Measurements from ENCODE around the gene DUSP22.
"Not testable (repeated sequence)": the region's sequence is repeated elsewhere in the genome, so short reads cannot be mapped to it uniquely, and the experiment has no call there.

DUSP22 gene

DNA sequence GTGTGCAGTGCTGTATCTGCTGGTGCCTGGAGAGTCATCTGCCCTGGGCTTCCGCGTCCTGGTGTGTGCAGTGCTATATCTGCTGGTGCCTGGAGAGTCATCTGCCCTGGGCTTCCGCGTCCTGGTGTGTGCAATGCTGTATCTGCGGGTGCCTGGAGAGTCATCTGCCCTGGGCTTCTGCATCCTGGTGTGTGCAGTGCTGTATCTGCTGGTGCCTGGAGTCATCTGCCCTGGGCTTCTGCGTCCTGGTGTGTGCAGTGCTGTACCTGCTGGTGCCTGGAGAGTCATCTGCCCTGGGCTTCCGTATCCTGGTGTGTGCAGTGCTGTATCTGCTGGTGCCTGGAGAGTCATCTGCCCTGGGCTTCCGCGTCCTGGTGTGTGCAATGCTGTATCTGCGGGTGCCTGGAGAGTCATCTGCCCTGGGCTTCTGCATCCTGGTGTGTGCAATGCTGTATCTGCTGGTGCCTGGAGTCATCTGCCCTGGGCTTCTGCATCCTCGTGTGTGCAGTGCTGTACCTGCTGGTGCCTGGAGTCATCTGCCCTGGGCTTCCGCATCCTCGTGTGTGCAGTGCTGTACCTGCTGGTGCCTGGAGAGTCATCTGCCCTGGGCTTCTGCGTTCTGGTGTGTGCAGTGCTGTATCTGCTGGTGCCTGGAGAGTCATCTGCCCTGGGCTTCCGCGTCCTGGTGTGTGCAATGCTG lies 33.0 kb downstream of the DUSP22 start:
- not testable (repeated sequence) for DNase-seq

DNA sequence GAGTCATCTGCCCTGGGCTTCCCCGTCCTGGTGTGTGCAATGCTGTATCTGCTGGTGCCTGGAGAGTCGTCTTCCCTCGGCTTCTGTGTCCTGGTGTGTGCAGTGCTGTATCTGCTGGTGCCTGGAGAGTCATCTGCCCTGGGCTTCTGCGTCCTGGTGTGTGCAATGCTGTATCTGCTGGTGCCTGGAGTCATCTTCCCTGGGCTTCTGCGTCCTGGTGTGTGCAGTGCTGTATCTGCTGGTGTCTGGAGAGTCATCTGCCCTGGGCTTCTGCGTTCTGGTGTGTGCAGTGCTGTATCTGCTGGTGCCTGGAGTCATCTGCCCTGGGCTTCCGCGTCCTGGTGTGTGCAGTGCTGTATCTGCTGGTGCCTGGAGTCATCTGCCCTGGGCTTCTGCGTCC lies 33.8 kb downstream of the DUSP22 start:
- DNase-seq = not testable (repeated sequence)

DNA sequence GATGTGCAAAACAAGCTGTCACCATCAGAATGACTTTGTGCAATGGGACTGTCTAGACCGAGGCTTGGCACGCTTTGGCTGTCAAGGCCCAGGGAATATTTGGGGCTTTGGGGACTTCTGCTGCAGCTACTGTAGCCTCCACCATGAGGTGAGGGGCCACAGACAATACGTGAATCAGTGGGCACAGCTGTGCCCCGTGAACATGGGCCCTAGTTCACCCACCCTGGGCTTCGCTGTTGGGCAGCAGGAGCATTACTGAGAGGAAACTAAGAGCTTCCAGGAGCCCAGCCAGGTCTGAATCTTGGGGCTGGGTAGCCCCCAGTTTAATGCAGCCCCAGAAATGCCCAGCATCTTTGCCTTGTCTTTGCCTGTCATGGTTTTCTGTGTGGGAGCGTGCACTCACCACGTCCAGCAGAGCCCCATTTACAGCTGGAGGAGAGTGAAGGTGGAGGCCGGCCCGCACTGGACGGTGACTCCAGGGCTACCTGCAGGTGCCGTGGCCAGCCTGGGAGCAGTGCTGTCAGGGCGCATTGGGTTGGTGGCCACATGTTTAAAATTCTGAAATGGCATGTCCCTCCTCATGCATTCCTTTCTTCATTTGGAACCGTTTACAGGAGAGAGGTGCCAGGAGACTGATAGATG lies 34.7 kb downstream of the DUSP22 start:
- DNase-seq = no peak

DNA sequence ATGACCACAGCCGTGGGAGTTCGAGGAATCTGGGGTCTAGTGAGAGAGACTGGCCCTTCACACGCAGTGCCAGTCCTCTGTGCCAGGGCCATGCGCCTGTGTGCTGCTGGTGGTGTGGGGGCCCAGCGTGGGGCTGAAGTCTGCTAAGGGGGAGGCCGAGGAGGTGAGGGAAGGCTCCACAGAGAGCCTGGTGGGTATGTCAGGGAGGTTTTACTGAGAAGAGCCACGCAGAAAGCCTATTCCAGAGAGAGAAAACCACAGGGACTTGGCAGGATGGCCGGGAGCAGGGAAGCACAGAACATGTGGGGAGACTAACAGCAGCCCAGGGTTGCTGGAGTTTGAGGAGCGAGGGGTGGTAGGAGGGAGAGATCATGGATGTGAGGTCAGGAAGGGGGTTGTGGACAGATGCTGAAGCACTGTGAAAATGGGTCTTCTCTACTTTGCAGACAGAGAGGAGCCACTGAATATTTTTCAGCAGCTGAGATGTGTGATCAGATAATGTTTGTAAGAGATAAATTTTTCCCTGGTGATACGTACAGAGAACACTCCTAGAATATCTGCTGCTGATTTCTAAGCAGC lies 35.3 kb downstream of the DUSP22 start:
- DNase-seq = no peak

DNA sequence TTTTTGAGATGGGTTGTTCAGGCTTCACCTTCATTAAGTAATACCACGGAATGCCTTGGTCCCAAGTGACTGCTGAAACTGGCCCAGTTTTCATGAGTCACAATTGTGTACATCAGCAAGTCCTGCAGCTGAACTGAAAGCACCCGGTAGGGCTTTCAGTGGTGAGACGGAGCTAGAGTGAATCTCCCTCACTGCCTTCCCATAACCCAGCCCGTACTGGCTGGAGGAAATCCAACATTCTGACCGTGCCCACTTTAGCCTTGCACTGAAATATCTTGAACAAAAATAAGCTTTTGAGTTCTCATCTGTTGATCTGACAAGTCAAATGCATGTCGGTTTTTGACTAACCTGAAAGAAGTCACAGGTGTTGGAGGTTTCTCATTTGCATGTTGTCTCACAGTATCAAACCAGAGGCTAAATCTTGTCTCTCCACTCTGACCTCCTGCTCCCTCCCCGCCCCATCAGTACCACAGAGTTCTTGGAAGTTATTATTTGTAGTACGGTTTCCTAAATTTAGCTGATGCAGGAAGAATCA lies 35.9 kb downstream of the DUSP22 start:
- no peak for DNase-seq

DNA sequence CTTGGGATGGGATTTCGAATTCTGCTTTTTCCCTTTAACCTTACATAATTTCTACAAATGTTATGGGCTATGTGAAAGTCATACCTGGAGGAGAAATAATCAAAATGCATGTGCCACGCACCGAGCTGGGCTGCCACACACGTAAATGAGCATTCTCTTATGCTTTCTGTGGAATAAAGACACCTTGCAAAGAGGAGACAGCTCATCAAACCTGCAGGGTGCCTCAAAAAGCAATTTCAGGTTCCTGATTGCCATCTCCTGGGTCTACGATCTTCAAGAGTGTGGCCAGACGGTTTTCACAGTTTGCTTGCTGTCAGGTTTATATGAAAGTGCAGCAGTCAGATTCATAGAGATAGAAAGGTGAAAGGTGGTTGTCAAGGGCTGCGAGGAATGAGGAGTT lies 36.6 kb downstream of the DUSP22 start:
- DNase-seq = no peak

DNA sequence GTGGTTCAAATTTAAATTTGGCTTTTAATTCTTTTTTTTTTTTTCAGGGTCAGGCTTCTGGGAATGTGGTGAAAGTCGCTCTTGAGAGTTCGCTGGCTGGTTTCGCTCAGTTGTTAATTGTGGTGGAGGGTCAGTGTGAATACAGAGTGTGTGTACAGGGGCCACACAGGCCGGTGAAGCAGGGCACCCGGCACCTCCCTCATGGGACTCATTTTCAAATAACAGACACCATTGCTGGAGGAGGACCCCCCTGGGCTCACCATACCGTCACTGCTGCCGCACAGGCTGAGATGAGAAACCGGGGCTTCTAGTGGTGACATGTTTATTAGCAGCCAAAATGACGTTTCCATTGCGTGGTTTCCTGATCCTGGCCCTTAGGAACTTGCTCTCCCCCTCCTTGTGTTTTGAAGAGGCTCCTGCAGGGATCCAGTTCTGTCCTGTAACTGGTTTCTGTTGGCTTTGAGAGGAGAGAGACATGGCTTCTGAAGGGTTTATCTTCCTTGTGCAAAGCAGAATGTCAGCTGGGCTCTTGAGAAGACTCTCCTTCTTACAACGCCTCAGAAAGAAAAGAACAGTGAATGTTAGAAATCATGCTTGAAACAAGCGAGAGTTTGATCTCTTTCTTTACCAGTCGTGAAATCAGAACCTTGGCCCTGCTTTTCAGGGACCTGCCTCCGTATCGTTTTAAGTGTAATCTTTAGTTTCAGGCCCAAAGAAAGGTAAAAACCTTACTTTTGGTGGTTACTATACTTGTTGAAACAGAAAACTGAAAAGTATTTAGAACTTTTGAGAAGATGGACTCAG lies 37.8 kb downstream of the DUSP22 start:
- no peak for DNase-seq

DNA sequence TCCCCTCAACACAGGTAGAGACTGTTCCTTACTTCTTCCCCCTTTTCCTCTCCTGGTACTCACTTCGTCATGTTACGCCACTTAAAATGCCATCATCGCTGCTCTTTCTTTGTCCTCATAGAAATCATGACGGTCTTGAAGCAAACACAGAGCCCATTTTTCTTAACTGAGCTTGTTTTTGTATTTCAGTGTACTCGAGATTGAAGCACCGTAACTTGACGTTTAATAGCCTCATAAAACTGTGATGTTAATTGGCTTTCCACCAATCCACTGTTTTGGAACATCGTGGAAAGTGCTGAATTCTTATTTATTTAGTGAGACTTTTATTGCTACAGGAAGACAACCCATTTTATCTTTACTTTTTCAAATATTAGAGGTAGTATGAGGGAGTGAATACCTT lies 38.7 kb downstream of the DUSP22 start:
- DNase-seq = no peak

DNA sequence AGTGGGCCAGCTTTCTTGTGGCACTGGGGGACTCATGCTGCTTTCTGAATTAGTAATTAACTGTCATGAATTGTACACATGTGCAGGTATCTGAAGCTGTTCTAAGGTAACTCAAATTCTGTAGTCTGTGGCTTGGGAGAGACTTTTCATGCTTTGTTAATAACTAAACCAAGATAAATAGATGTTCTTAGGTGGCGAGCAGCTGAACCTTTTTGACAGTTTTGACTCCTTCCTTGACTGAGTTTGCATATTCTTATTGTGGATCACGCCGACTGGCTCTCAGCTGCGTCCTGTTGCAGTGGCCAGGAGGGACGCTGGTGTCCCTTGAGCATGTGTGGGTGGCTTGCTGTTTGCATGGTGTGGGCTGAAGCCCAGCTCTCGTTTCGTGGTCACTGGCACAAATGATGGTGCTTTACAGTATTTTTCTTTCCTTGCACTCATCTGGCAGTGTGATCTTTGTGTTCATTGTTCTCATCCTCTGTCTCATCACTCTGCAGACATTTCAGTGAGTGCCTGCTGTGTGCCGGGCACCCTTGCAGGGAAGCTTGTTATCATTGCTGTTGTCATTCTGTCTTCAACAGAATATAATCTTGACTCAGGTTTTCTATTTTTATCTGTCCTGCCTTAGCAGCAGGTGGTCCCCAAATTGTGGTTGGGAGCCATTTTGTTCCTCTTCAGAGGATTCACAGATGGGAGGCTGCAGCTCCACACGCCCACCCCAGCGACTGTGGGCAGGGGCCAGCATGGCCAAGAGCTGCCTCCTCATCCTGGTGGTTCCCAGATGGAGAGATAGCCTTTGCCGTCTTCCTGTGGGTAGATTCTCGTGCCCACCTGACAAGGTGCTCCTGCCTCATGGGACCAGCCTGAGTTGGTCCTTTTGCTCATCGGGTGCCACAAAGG lies 39.6 kb downstream of the DUSP22 start:
- no peak for DNase-seq

DNA sequence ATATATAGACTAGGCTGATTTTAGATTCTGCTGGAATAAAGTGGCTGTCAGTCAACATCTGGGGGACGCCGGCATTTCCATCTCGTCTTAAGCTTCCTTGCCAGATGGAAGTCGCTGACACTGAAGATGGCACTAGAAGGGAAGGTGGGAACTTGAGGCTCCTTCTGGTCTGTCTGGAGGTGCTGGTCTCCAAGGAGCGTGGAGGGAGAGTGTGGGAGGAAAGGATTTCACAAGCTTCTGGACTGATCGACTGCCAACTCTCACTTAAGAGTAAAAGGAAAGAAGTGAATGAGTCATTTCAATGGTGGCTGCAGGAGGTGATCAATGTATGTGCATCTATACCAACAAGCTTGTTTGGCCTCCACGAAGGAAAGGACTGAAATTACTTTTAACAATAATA lies 40.4 kb downstream of the DUSP22 start:
- DNase-seq = no peak

DNA sequence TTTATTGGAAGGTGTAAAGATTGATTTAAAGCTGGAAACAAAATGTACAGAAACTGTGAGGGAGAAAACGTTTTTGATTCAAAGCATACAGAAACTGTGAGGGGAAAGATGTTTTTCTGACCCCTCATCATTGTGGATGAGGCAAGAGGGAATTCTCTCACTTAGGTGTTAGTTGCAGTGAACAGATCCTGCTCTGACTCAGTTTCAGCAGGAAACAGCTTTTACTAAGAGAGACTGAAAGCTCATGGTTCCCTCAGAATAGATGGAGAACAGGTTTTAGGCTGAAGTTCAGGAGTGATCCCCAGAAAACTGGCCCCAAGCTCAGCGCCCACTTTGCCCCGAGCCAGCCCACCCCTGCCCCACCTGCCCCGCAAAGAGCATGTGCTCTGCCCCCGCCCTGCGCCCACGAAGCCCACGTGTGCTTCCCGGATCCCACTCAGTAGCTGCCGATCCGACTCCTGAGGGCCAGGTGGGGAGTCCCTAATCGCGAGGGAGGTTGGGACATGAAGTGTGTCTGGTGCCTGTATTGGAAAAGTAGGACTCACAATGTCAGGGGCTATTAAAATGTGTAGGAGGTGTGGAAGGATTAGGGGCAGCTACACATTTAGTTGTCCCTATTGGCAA lies 41.2 kb downstream of the DUSP22 start:
- no peak for DNase-seq

DNA sequence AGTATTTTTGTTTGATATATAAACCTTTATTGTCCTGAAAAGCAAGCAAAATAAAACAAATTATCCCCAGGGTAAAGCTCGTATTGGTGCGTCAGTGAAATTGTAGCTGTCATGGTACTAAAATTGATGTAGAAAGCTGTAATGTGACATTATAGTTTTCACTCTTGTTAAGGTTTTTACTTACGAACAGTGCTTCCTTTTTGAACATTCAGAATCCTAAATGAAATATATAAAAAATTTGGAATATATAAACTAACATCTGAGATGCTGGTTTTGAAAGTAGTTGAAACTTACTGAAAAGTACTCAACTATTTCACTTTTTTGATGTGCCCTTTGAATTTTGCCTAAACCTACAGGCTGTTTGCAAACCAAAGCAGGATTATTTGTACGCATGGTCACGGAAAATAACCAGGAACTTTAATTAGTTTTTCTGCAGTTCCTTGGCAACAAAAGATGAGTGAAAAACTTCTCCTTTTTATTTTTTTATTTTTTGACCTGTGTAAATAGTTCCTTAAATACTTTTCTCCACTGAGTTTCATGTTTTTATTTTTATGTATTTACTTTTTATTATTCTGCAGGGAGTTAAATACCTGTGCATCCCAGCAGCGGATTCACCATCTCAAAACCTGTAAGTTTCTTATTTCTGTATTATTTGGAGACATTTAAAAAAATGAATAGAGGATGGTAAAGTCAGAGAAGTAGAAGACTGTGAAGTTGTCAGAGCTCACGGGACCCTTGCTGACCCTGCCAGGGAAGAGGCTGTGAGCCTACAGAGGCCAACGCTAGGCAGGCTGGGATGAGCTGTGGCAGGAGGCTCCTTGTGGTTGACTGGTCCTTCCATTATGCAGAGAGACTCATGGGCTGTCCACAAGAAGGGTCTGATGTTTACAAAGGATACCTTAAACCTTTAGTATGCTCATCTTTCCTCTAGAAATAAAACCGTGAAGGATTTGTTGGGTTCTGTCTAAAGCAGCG lies 42.5 kb downstream of the DUSP22 start:
- DNase-seq = no peak

DNA sequence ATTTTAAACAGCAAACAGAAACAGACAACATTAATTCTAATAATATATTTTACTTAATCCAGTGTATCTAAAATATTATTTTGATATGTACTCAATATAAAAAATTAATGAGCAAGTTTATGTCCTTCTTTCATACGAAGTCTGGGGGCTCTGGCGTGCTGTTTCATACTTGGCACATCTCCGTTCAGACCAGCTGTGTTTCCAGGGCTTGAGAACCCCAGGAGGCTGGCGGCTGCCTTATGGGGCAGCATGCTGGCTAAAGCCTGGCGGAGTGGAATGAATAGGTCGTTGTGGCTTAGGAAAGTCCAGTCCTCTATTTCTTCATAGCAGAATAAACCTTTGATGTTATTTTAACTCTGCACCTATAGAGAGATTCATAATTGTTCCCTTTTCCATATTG lies 43.3 kb downstream of the DUSP22 start:
- no peak for DNase-seq

DNA sequence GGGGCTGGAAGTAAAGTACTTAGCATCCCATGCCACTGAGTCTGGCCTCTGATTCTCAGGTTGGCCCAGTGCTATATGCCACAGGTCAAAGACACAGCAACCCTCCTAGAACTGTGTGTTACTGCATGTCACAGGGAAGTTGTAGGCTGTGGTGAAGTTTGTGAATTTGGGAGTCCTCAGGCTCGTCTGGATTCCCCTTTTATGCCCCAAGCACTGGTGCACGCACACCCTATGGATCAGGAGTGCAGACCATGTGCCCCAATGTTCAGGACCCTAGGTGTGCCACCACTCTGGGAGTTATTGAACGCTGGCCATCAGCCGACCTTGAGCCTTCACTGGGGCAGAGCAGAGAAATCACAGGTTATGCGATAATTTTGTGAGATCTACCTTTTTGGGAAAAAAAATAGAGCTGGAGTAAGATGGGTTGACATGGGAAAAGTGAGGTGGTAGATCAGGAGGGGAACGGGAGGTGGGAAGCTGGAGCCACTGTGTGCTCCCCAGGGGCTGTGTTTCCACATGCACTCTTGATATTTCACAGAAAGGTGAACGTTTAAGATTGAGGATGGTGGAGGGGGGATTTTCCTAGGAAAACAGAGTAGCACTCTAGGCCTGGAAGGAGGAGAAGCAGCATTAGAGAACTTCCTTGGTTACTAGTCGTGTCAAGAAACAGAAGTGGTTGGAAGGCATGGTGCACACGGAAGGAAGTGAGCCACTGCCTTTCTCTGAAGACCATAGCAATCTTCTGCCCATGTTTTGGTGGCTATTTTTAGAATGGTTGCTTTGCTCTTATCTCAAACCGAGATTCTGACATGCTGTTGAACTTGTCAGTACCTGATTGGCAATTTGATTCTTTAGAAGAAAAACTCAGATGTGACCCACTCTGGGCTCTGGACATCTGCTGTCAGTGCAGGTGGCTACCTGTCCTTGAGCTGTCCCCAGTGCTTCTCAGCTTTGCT lies 44.1 kb downstream of the DUSP22 start:
- no peak for DNase-seq

DNA sequence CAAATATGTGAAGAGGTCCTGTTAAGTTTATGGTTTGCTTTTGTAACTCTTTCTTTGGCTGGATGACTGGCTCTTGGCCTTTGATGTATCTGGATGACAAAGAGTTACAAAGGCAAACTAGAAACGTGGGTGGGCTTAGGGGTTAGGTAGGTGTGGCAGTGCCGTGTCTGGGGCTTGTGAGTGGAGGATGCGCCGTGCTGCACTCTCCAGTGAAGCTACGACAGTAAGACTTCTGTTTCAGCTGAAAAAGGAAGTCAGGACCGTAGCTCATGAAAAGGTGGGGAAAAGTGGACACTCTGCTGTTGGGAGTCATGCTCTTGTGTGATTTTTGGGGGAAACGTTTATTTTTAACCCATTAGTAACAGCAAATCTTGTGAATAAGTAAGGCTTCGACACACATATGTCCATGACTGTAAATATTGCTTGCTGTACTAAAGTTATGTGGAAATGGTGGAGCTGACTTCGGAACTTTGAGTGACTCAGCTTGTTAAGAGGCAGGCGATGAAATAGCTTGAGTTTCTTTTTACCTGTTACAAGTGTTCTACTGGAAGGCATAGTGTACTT lies 45.6 kb downstream of the DUSP22 start:
- no peak for DNase-seq

DNA sequence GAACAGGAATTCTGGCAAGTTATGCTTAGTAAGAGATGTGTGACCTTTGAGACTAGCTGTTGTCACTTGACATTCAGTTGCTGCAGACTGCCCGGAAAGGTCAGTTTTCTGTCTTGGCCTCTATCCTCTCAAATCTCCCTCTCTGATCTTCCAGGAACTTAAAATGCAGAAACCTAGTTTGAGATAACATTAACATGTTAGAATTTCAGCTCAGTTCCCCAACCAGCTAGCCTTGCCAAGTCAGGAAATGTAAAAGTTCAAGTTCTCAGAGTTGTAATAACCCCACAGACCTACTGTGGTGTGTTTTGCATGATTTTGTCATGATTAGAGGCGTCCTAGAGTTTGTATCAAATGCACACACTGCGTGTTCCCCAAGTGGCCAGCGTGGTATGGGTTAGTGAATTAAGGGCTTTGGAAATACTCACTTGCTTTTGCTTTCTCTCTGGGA lies 46.6 kb downstream of the DUSP22 start:
- DNase-seq = no peak

DNA sequence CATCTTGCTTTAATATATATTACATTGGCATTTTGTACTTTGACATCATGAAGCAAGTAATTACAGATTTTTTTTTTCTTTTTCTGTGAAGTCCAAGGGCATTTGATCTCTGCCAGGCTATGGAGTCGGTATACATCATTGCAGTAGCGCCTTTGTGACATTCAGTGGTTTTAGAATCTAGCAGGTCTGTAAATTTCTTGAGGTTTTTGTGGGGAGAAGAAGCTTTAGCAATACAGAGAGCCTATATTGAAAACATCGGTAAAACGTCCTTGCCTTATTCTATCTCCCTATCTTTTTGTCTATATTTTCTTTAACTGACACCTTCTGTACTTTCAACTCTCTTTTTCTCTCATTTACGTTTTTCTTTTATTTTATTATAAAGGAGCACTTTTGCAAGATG lies 47.2 kb downstream of the DUSP22 start:
- no peak for DNase-seq

DNA sequence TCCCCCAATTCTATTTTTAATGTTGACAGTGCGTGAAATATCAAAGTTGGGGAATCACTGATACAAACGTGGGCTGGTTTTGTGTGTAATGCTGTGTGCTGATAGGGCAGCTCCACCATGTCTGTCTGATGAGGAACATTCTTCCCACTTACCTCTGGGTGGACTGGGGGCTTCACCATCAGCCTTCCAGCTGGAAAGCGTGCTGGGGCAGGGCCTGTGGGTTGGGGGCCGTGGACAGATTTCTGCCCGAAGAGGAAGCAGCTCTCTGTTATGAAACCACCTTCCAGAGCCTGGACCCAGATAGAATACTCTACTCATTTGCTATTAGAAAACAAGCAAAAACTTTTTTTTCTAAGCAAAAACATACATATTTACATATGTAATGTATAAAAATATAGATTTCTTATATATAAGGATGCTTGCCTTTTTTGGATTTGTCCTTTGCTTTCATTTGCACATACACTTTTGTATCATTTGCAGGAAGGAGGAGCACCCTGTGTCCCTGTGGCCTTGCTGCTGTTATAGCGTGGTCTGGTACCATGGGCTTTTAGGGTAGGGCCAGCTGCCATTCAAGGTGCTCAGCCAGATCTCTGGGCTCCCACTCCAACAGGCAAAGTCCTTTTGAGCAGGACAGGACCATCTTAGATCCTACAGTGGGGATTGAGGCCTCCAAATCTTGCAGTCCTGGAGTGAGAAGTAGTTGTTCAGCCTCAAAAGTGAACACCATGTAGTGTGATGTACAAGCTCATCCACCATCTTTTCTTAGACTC lies 48.1 kb downstream of the DUSP22 start:
- DNase-seq = no peak
